Lung microvascular endothelial cell (primary cell): Measurements from ENCODE around the gene ASTN1. TPM values are rescaled to one million over a fixed set of nuclear protein-coding genes. Genes with fewer than 3 reads are reported as not detected.

Source experiments
- DNase-seq, 2 donors: peaks; one replicate each; pipeline versions ENCODE4 v3.0.0 to v3.0.0-alpha.2; 2010; ENCODE audit warnings: low read depth in 2 of 2
- total RNA-seq: library from RNA; depleted of rRNA; stranded (reverse); fragments of >200 nt; gene quantifications from 2 replicates; pipeline ENCODE4 v1.2.1, GENCODE V29; 2014

Gene ASTN1
- total RNA-seq: not detected in 2 replicates

GRCh38 chr1:177164380-177165068 is at the start of gene ASTN1:
Gene ASTN1, minus strand, starts transcription at chr1:177164712. Its CDS starts 36 bp downstream, at chr1:177164676.
- DNase-seq: no peak

DNA sequence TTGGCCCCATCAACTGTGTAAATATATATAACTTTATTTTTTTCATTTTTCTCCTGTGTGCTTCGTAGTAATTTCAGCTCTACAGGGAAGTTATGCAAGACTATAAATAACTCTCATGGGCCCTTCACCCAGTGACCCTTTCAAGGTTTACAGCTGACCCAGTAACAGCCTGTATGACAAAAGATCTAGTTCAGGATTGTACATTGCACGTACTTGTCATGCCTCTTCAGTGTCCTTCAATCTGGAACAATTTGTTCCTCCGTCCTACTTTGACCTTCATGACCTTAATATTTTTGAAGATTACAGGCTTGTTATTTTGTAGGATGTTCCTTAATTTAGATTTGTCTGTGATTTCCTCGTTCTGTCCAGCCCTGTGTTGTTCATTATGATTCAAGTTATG is 46.7 kb upstream of the ASTN1 start:
- peak in 1 of 2 donors; percentile 9 for DNase-seq

DNA sequence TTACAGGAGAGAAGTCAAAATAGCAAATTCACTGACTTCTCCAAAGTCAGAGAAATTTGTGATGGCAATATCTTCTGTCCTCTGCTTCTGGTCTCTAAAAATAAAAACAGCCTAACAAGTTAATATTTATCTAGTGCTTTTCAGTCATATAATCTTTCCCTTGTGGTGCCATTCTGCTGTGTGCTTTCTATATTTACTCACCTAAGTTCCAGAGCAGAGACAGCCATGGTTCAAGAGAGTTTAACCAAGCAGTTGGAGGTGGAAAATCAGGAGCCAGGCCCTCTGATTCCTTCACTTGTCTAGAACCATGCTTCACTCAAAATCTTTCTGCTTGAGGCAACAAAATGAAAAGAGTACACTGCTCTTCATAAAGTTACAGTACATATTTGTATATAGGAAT is 45.6 kb upstream of the ASTN1 start:
- DNase-seq: no peak

GRCh38 chr1:177209357-177209756 is 44.8 kb upstream of the ASTN1 start:
- DNase-seq: peak in 1 of 2 donors; percentile 99

- DNase-seq: no peak
These were observed 44.4 kb upstream of the ASTN1 start for GRCh38 chr1:177208920-177209319.

GRCh38 chr1:177206831-177207355 is 42.4 kb upstream of the ASTN1 start:
- no peak for DNase-seq

DNA sequence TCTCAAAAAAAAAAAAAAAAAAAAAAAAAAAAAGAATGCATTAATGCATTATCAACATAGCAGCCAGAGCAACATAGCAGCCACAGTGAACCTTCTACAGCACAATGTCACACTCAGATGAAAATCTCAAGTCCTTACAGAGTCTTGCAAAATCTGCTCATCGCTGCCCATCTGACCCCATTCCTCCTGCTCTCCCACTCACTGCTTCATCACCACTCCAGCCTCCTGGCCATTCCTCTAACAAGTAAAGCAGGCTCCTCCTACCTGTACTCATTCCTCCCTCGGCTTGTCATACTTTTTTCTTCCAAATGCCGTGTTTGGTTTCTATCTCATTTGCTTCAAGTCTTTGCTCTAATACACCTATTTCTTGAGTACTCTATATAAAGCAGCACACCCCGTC is 35.8 kb upstream of the ASTN1 start:
- no peak for DNase-seq

GRCh38 chr1:177198243-177198642 is 33.7 kb upstream of the ASTN1 start:
- DNase-seq: no peak

DNA sequence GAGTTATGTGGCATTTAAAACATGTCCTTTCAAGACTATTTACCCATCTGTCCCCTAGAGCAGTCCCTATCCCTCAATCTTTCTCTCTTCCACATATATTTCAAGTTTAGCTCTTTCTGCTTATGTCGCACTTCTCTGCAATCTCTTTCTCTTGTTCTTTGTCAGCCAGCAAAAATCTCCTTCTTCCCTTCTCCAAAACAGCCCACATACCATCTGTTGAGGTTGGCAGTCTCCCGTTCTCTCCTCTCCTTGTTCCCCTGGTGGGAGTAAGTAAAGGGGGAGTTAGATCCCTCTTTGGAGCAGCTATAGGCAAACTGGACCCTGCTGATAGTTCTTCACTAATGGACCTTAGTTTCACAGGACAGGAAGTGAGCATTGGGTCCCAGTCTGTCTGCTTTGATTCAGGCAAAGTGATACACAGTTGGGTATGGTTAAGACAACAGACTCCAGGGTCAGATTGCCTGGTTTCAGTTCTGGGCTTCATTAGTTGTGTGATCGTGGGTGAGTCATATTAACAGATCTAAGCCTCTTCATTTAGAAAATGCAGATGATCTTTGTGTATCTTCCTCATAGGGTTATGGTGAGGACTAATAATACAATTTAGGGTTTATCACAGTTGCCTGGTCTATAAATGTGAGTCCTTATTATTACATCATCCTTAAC is 25.9 kb upstream of the ASTN1 start:
- DNase-seq: no peak

- no peak for DNase-seq
These were observed 22.1 kb upstream of the ASTN1 start for GRCh38 chr1:177186639-177187038.

DNA sequence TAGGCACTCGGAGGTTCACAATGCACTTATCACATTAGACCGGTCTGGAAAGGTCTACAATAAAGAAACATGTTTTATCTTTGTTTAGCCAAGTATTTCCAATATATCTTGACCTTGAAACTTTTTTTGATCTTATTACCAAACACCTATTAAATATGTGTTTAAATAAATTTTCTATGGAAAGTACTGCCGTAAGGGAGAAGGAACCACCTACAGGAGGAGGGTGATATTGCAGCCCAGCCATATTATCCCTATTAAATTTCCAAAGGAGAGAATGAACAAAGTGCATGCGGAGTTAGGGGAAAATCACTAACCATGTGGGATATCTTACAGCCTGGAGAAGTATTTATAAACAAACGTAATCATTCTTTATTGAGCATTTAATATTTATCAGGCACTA is 20.7 kb upstream of the ASTN1 start:
- DNase-seq: peak; percentile 32 to 33

DNA sequence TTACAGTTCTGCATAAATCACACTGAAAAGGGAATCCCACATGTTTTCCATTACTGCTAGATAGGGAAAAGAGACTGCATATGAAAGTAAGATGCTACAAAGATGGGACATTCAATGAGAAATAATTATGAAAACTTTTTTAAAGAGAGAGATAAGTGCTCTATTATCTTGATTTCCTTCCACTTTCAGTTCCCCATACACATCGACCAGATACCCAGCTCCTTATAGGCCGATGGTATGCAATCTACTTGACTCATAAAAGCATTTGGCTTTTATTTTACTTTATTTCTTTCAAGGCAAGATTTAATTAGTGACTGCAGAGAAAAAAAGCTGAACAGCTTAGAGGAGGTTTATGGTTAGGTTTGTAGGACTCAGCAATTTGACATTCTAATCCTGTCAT is 19.3 kb upstream of the ASTN1 start:
- no peak for DNase-seq

DNA sequence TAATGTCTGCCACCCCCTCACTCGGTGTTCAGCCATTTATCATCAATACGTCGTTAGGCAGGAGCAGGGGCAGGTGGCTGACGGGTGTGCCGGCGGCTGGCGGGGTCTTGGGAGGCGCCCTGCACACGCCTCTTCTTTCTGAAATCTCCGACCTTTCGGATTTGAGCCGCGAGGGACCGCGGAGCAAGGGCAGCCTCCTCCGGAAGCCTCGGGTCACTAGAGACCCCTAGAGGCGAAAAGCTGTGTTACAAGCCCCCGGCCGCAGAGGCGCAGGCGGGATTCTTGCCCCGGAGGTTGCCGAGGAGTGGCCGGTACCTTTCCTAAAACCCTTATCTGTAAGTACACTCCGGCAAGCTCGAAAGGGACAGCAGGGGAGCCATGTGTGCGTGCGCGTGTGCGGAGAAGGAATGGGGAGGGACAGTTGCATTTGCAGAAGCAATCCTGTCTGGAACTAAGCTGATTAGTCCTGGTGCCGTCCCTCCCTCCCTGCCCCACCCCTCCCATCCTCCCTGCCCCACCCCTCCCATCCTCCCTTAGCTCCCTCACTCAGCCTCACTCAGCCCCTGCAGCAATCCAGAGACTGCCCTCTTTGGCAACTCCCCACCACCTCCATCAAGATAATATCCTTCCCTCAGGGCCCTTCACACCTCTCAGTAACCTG is 17.2 kb upstream of the ASTN1 start:
- DNase-seq: peak; percentile 28 to 41

GRCh38 chr1:177181280-177181630 is 16.7 kb upstream of the ASTN1 start:
- DNase-seq: no peak

GRCh38 chr1:177174921-177175634 is 10.6 kb upstream of the ASTN1 start:
- no peak for DNase-seq

GRCh38 chr1:177173976-177174375 is 9.5 kb upstream of the ASTN1 start:
- no peak for DNase-seq

DNA sequence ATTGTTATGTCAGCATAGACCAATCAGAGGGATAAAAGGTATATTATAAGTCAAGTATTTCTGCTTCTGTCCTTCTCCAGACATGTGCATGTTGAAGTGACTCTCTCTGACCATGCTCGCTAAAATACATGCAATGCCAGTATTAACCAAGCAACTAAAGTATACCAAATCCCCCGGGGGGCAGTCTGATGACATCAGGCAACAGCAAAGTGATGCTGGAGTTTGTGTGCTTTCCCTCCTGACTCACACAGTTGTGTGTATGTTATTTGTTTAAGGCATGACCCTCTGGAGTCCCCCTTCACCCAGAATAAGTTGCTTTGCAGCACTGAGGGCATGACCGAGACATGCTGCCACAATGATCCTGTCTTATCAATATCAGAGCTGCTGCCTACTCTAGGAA is 8.4 kb upstream of the ASTN1 start:
- DNase-seq: no peak

DNA sequence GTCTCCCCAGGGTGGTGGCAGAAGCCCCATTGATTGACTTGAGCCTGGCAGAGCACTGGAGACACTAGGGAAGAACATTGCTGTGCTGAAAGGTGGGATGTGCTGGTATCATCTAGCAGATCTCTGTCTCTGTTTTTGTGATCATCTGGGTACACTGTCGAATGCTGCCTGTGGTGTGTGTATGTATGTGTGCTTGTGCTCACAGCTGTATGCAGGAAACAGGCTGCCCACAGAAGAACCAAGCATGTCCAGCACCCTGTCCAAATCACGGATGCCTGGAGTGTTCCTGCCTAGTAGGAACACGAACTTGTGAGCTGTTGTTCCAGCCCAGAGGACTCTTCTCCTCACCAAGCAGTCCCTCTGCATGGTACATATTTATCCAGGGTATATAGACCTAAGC is 7.8 kb upstream of the ASTN1 start:
- DNase-seq: no peak

DNA sequence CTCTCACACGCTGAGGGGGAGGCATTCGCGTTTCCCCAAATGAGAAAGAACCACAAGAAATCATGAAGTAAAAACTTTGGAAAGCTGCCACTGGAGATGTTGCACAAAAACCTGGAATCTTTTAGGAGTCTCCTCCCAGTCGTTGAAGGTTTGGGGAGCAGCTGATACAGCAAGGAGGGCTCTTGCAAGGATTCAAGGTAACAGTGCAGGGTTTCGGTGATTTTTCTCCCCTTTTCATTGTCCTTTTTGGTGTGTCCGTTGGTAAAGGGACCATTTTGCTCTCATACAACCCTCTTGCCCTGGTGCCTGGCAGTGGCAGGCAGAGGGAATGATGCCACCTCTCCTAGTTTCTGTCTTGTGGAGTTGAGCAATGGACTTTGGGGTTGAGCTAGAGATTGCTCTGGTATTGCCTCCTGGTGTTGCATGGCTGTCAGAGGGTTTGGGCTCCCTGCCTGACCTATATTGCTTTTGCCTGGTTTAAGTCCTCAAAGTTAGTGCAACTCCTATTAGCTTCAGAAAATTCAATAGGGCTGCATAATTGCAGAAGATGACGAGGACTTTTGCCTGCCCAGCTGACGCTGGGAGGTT is 7.1 kb upstream of the ASTN1 start:
- DNase-seq: no peak

- peak; percentile 43 to 45 for DNase-seq
These were observed 6.4 kb upstream of the ASTN1 start, which contains the start of gene BRINP2 for GRCh38 chr1:177170756-177171535. Gene BRINP2, plus strand, starts transcription at chr1:177170958. Its CDS starts 58,919 bp downstream, at chr1:177229877.

- DNase-seq: no peak
These were observed 542 bp upstream of the ASTN1 start for GRCh38 chr1:177165069-177165439.
